Thyroid gland (tissue), 4 donors: ENCODE results near the gene FAM118A.

ENCODE experiments used
- CTCF ChIP-seq, 6 experiments: fragments of 200-600 bp in 3 of 6; fragments of 450-650 bp in 3 of 6; sonication (generic) in 3 of 6; IDR thresholded peaks; one replicate each; pipeline ENCODE4 v1.5.1; 2016 to 2019; ENCODE audit warnings: antibody characterized with exemption in 6 of 6, mild to moderate bottlenecking in 2 of 6, inconsistent platforms in 1 of 6, moderate library complexity in 1 of 6
- POLR2A ChIP-seq, 2 donors: fragments of 450-650 bp; IDR thresholded peaks; one replicate each; pipeline ENCODE4 v1.6.1; 2017; ENCODE audit warnings: antibody characterized with exemption in 2 of 2, mild to moderate bottlenecking in 2 of 2, moderate library complexity in 1 of 2

GRCh38 chr22:45389546-45389945, 79.8 kb downstream of the FAM118A start:
- no peak for TF ChIP-seq CTCF (IDR thresholded peaks at IDR 0.05)
- TF ChIP-seq POLR2A (IDR thresholded peaks at IDR 0.05), result no peak
